GM20431 (cell line): Measurements from ENCODE around the gene DDX20.

Experiments used
- in situ Hi-C: fragments of 300-500 bp; cut with MseI, MboI; formaldehyde crosslinking; loops from one replicate; pipeline ENCODE4 v1.15.0; 2020; ENCODE audit warnings: low sequenced_read_pairs; ENCODE audit not compliant: unreplicated experiment

Gene DDX20

GRCh38 chr1:111731956-111732355 is 23.7 kb upstream of the DDX20 start:
- in situ Hi-C loops, result no loop called here

GRCh38 chr1:111732718-111733117 is 23.0 kb upstream of the DDX20 start:
- in situ Hi-C loops, result no loop called here

- in situ Hi-C loops, result no loop called here
Measured at GRCh38 chr1:111733183-111733991, 22.3 kb upstream of the DDX20 start.

GRCh38 chr1:111733992-111734341 is 21.7 kb upstream of the DDX20 start:
- in situ Hi-C loops, result no loop called here

GRCh38 chr1:111734426-111734825 is 21.3 kb upstream of the DDX20 start:
- in situ Hi-C loops, result no loop called here

- in situ Hi-C loops, result no loop called here
Measured at GRCh38 chr1:111734856-111735255, 20.8 kb upstream of the DDX20 start.

- in situ Hi-C loops, result no loop called here
Measured at GRCh38 chr1:111735321-111735720, 20.4 kb upstream of the DDX20 start.

- in situ Hi-C loops, result no loop called here
Measured at GRCh38 chr1:111735858-111736544, 19.7 kb upstream of the DDX20 start.

GRCh38 chr1:111736548-111737215 is 19.0 kb upstream of the DDX20 start:
- in situ Hi-C loops, result no loop called here

GRCh38 chr1:111737216-111738132 is 18.2 kb upstream of the DDX20 start:
- in situ Hi-C loops, result no loop called here

- in situ Hi-C loops, result no loop called here
Measured at GRCh38 chr1:111738133-111738435, 17.6 kb upstream of the DDX20 start.

- in situ Hi-C loops, result no loop called here
Measured at GRCh38 chr1:111738436-111739193, 17.1 kb upstream of the DDX20 start.

- in situ Hi-C loops, result no loop called here
Measured at GRCh38 chr1:111739194-111739924, 16.3 kb upstream of the DDX20 start, which contains the start of gene INKA2. Gene INKA2 (minus strand): TSS chr1:111739395. CDS start chr1:111739242, 153 bp downstream.

- in situ Hi-C loops, result loop anchor here (10.0 kb wide), 1 partner anchor 245 kb away; no protein-coding TSS in a partner anchor
Measured at GRCh38 chr1:111739925-111740765, 15.6 kb upstream of the DDX20 start.

- in situ Hi-C loops, result loop anchor here (10.0 kb wide), 1 partner anchor 247 kb away; no protein-coding TSS in a partner anchor
Measured at GRCh38 chr1:111742292-111742691, 13.4 kb upstream of the DDX20 start.

- in situ Hi-C loops, result loop anchor here (10.0 kb wide), 1 partner anchor 248 kb away; no protein-coding TSS in a partner anchor
Measured at GRCh38 chr1:111742938-111743549, 12.7 kb upstream of the DDX20 start.

- in situ Hi-C loops, result loop anchor here (10.0 kb wide), 1 partner anchor 249 kb away; no protein-coding TSS in a partner anchor
Measured at GRCh38 chr1:111743679-111744101, 12.0 kb upstream of the DDX20 start.
